Upper lobe of right lung (tissue), 1 donor: ENCODE data around the gene LMBR1L. TPM values are rescaled to one million over a fixed set of nuclear protein-coding genes. Genes with fewer than 3 reads are reported as not detected.

Source experiments
- ATAC-seq: fragments of 200-7000 bp; cut with Tn5 transposase; one replicate; pipeline ENCODE4 v1.9.1; 2020; ENCODE audit warnings: mild to moderate bottlenecking, moderate library complexity
- DNase-seq: peaks from one replicate; pipeline ENCODE4 v3.0.0-alpha.2; 2020
- H3K27ac ChIP-seq: fragments of 200-600 bp; one replicate; pipeline ENCODE4 v1.8.0; 2022
- H3K27me3 ChIP-seq: fragments of 200-600 bp; one replicate; pipeline ENCODE4 v1.8.0; 2022; ENCODE audit warnings: mild to moderate bottlenecking
- H3K36me3 ChIP-seq: fragments of 200-600 bp; one replicate; pipeline ENCODE4 v1.8.0; 2022
- H3K4me1 ChIP-seq: fragments of 200-600 bp; one replicate; pipeline ENCODE4 v1.8.0; 2022
- H3K4me3 ChIP-seq: fragments of 200-600 bp; one replicate; pipeline ENCODE4 v1.8.0; 2022; ENCODE audit warnings: mild to moderate bottlenecking
- H3K9me3 ChIP-seq: fragments of 200-600 bp; one replicate; pipeline ENCODE4 v1.8.0; 2022
- CTCF ChIP-seq: fragments of 200-600 bp; IDR thresholded peaks from one replicate; pipeline ENCODE4 v1.8.0; 2022; ENCODE audit warnings: antibody characterized with exemption
- intact Hi-C: fragments of 100-400 bp; cut with DNase I; formaldehyde crosslinking; loops from one replicate; pipeline ENCODE4 v1.11.0; 2022
- total RNA-seq: library from RNA; stranded (reverse); fragmentation: NEBNext Ultra II Directional; extraction: Animal tissue kit (Norgen Biotek cat#: 25700); gene quantifications from one replicate; pipeline ENCODE4 v1.2.1, GENCODE V29; 2021
- donor health status: DM: no; HTN: yes; CAD: no; lungs with severe emphysema.

LMBR1L gene
- total RNA-seq, 1 donor from 2014 or later = 54.3 TPM

GRCh38 chr12:49089821-49090773 lies 20.6 kb downstream of the LMBR1L start:
- peak; percentile 7 for TF ChIP-seq CTCF
- no peaks in the 10 kb centered on the region for H3K9me3 ChIP-seq
- DNase-seq (peak; percentile 71), ATAC-seq (peak; percentile 1)
- H3K27ac ChIP-seq = no peak overlapping the region
- peaks cover 58% of the 10 kb centered on the region for H3K27me3 ChIP-seq
- no peaks in the 10 kb centered on the region for H3K36me3 ChIP-seq
- H3K4me3 ChIP-seq = peak overlapping the region; percentile 37
- intact Hi-C loops = no loop called here
- peaks cover 57% of the 10 kb centered on the region for H3K4me1 ChIP-seq

GRCh38 chr12:49088932-49089330 lies 21.7 kb downstream of the LMBR1L start:
- DNase-seq = no peak
- Histone ChIP-seq H3K4me1 (peaks cover 50% of the 10 kb centered on the region), H3K27ac (no peak overlapping the region), H3K36me3 (no peaks in the 10 kb centered on the region), H3K27me3 (peaks cover 50% of the 10 kb centered on the region), H3K9me3 (no peaks in the 10 kb centered on the region), H3K4me3 (no peak overlapping the region)
- intact Hi-C loops = no loop called here
- no peak for TF ChIP-seq CTCF
- no peak for ATAC-seq

- intact Hi-C loops = no loop called here
- no peaks in the 10 kb centered on the region for H3K36me3 ChIP-seq
- peak; percentile 96 for ATAC-seq
- peaks cover 44% of the 10 kb centered on the region for H3K4me1 ChIP-seq
- peaks cover 44% of the 10 kb centered on the region for H3K27me3 ChIP-seq
- no peak overlapping the region for H3K4me3 ChIP-seq
- H3K27ac ChIP-seq = no peak overlapping the region
- peak; percentile 81 for DNase-seq
- peak; percentile 92 for TF ChIP-seq CTCF
- no peaks in the 10 kb centered on the region for H3K9me3 ChIP-seq
Measured at GRCh38 chr12:49088150-49088931, 22.3 kb downstream of the LMBR1L start.

GRCh38 chr12:49086116-49086515 lies 24.5 kb downstream of the LMBR1L start:
- Histone ChIP-seq H3K4me3 (no peak overlapping the region), H3K27ac (no peak overlapping the region), H3K9me3 (no peaks in the 10 kb centered on the region), H3K27me3 (peaks cover 24% of the 10 kb centered on the region), H3K4me1 (peaks cover 28% of the 10 kb centered on the region), H3K36me3 (no peaks in the 10 kb centered on the region)
- DNase-seq (no peak), ATAC-seq (no peak)
- intact Hi-C loops = no loop called here
- no peak for TF ChIP-seq CTCF

- H3K4me3 ChIP-seq = no peak overlapping the region
- peaks cover 11% of the 10 kb centered on the region for H3K4me1 ChIP-seq
- ATAC-seq (no peak), DNase-seq (no peak)
- H3K27me3 ChIP-seq = peaks cover 10% of the 10 kb centered on the region
- no peak for TF ChIP-seq CTCF
- no peaks in the 10 kb centered on the region for H3K36me3 ChIP-seq
- no peaks in the 10 kb centered on the region for H3K9me3 ChIP-seq
- no peak overlapping the region for H3K27ac ChIP-seq
- intact Hi-C loops = no loop called here
Measured at GRCh38 chr12:49084438-49084837, 26.2 kb downstream of the LMBR1L start.
